ENCODE measurements around the gene ISM1. TPM values are rescaled to one million over a fixed set of nuclear protein-coding genes. Genes with fewer than 3 reads are reported as not detected.
A peak's percentile ranks its signal among the peaks of the same experiment; 100 is the strongest.

Gene ISM1
- total and polyA plus RNA-seq, 12 donors, result 0.54 to 1.7 (median 1.0) TPM

- TF ChIP-seq CTCF (IDR thresholded peaks at IDR 0.05), result no peak
- ATAC-seq (peak in 7 of 8 donors; percentile 39 to 79 (median 71)), DNase-seq (no peak)
- 64 to 71% methylated on average over 3 of the region's 3 CpGs for WGBS, 2 donors
- no peaks in the 10 kb centered on the region for H3K9me3 ChIP-seq
- intact Hi-C loops (cut with DNase I), result loop anchor here in 2 of 10 donors (2.0 to 10.0 kb wide), 2 partner anchors 48 to 64 kb away; no protein-coding TSS in a partner anchor
- H3K4me1 ChIP-seq, result peaks cover 0 to 47% (median 18%) of the 10 kb centered on the region in 9 donors
- no peak overlapping the region for H3K4me3 ChIP-seq
- peak overlapping the region in 9 of 10 donors; percentile 5 to 72 (median 60) for H3K27ac ChIP-seq
- no peaks in the 10 kb centered on the region for H3K36me3 ChIP-seq
- H3K27me3 ChIP-seq, result peaks cover 0 to 12% (median 0%) of the 10 kb centered on the region in 7 donors
Measured at GRCh38 chr20:13271098-13271497, 50.0 kb downstream of the ISM1 start.

- 81 to 85% methylated on average over 10 of the region's 10 CpGs for WGBS, 2 donors
- intact Hi-C loops (cut with DNase I), result loop anchor here in 2 of 10 donors (2.0 to 10.0 kb wide), 2 partner anchors 49 to 63 kb away; no protein-coding TSS in a partner anchor
Measured at GRCh38 chr20:13271977-13272975, 51.2 kb downstream of the ISM1 start.

GRCh38 chr20:13274275-13274861, 53.3 kb downstream of the ISM1 start:
- H3K4me1 ChIP-seq, result peaks cover 0 to 47% (median 18%) of the 10 kb centered on the region in 9 donors
- peak overlapping the region in 1 of 10 donors; percentile 22 for H3K4me3 ChIP-seq
- DNase-seq (peak in 1 of 2 donors; percentile 40), ATAC-seq (peak in 5 of 8 donors; percentile 38 to 84 (median 52))
- intact Hi-C loops (cut with DNase I), result loop anchor here in 1 of 10 donors (10.0 kb wide), 1 partner anchor 60 kb away; no protein-coding TSS in a partner anchor
- peaks cover 0 to 5% (median 0%) of the 10 kb centered on the region in 7 donors for H3K27me3 ChIP-seq
- H3K9me3 ChIP-seq, result no peaks in the 10 kb centered on the region
- no peak for TF ChIP-seq CTCF (IDR thresholded peaks at IDR 0.05)
- WGBS, 2 donors, result 6 to 14% methylated on average over 18 of the region's 18 CpGs
- H3K27ac ChIP-seq, result peak overlapping the region in 5 of 10 donors; percentile 4 to 58 (median 51)
- H3K36me3 ChIP-seq, result no peaks in the 10 kb centered on the region

More at GRCh38 chr20:13271977-13272975, 51.2 kb downstream of the ISM1 start:
- peak overlapping the region in 8 of 10 donors; percentile 34 to 72 (median 62) for H3K27ac ChIP-seq
- no peak for TF ChIP-seq CTCF (IDR thresholded peaks at IDR 0.05)
- H3K4me1 ChIP-seq, result peaks cover 0 to 47% (median 18%) of the 10 kb centered on the region in 9 donors
- H3K4me3 ChIP-seq, result no peak overlapping the region
- no peak for ATAC-seq
- no peaks in the 10 kb centered on the region for H3K36me3 ChIP-seq
- peaks cover 0 to 11% (median 0%) of the 10 kb centered on the region in 7 donors for H3K27me3 ChIP-seq
- no peaks in the 10 kb centered on the region for H3K9me3 ChIP-seq
- DNase-seq, result no peak
